Measurements from ENCODE around the gene GIGYF2.

The GIGYF2 gene

GRCh38 chr2:232761301-232761907 is 64.3 kb downstream of the GIGYF2 start:
- DNase-seq = peak in 1 of 2 donors; percentile 13

DNA sequence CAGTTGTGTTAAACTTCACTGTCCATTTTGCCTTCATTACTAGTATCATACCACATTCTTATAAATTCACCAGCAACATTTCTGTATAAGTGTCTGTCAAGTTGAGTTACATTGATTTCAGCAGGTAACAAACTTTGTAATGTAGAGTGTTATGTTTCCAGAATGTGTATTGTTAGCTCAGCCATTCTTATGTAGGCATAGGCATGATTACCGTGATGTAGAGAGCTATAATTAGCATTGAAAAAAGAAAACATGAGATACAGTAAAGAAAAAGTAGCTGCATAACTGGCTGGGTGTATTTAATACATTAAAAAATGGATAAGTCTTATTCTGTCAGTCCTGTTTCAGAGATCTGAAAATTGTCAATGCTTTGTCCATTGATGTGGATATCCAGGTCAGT is 70.7 kb downstream of the GIGYF2 start:
- no peak for DNase-seq

- no peak for DNase-seq
Observed at GRCh38 chr2:232770207-232770606, 73.1 kb downstream of the GIGYF2 start.

GRCh38 chr2:232771870-232772269 is 74.7 kb downstream of the GIGYF2 start:
- no peak for DNase-seq

DNA sequence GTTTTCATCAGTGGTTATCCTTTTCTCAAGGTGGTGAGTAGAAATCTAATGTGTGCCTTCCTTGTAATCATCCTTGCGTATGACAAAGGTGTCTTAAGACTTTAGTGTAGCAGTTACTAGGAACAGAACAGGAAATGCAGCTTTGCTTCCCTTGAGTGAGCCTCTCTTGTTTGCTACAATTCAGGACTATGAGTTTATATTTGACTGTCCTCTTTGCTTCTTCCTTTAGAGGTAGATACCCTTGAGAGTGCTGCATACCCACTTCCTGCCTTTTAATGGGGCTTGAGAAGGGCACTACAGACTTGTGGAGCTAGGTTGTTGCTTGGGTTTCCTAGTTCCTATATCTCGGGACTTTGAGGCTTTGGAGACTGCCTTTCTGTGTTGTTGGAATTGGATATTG is 75.4 kb downstream of the GIGYF2 start:
- DNase-seq = no peak

GRCh38 chr2:232773815-232774214 is 76.7 kb downstream of the GIGYF2 start:
- no peak for DNase-seq

GRCh38 chr2:232776435-232776834 is 79.3 kb downstream of the GIGYF2 start, which contains the start of gene KCNJ13:
Gene KCNJ13, minus strand, starts transcription at chr2:232776565. Its CDS starts 5,203 bp downstream, at chr2:232771362.
- no peak for DNase-seq

DNA sequence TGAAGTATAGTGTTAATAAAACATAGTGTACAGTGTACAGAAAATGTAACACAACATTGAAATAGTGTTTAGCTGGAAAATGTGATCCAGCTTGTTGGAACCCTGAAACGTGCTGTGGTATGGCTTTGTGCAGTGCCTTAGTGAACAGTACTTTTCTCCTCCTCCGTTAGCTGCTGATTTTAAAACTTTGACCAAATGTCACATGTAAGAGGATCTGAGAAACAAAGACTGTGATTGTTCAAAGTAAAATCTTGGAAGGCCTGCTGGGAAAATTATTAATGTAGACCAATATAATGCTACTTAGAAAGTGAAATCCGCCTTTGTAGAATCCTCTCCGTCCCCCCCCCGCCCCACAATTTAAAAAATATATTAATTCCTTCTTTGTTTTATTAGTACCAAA is 80.1 kb downstream of the GIGYF2 start:
- no peak for DNase-seq

- no peak for DNase-seq
Observed at GRCh38 chr2:232779465-232779864, 82.3 kb downstream of the GIGYF2 start.

DNA sequence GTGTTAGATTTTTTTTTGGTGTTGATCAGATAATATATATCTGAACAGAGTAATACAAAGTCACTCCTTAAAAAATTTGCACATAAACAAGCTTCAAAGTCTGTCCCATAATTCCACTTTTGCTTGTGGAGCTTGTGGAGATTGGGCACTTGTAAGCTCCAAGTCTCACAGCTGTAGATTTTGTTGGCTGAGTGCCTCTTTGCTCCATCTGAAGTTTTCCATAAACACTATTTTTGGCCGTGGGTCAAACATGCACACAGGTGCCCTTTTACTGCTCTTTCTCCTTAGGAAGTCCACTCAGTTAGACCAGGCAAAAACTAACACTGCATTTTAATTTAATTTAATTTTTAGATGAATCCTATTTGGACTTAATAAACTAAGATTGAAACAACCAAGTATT is 82.8 kb downstream of the GIGYF2 start:
- no peak for DNase-seq

DNA sequence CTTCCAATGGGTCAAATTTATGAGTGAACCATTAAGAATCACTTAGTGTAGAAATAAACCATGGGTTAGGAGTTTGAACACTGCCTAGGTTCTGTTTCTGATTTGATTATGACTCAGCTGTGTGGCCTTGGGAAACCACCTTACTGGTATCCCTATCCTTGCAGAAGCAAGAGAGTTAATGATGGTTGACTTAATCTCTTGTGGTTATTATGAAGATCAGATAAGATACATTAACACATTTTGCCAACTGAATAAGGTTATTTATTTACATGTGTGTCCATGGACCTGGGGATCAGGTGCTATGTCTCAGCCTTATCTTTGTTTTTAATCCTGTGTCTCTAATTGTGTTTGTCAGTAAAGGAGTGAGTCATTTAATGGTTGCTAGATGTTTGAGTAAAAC is 84.6 kb downstream of the GIGYF2 start:
- DNase-seq = peak; percentile 4 to 7

DNA sequence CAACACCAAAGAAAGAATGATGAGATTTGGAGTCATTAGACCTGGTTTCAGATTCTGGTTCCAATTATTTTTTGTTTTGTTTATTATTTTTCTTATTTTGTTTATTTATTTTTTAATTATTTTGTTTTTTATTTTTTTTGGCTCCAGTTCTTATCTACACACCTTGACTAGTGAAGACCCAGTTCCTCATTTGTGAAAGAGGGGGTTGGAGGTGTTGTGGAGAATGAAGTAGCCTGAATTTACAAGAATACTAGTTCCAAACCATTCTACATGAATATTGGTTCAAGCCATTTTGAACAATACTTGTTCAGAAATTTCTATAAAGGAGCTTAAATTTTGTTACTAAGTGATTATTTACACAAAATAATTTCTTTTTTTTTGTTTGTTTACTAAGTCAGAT is 86.1 kb downstream of the GIGYF2 start:
- no peak for DNase-seq

DNA sequence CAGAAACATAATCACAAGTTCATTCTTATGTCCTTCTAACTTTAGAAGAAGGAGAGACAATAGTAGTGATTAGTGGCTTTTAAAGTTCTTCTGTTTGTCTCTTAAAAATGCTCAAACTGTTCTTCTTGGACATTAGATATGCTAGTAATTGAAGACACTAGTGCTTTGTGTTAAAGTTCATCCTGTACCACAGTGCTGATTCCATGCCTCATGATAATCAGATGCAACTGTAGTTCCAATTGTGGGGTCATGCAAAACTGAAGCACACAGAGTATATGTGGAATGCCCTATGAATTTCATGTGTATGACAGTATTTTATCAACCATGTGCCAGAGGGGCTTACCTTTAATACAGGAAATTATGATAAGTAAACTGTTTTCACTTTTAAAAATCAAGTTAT is 90.7 kb downstream of the GIGYF2 start:
- no peak for DNase-seq

- DNase-seq = no peak
Observed at GRCh38 chr2:232789082-232789481, 92.0 kb downstream of the GIGYF2 start.

DNA sequence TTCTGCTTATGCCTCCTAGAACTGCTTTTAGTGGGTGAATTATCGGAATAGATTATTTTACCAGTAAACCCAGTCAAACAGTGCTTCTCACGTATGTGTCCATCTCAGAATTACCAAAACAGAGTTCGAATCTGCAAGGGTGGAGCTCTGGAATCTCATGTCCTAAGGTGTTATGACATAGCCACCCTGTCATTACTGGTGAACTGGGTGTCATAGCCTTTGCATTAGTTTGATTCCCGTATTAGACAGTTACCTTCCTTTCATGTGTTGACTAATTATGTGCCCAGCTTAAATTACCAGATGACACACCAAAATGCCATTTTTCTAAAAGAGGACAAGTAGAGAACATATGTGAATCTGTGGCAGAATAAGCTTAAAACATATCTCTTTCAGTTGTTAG is 94.4 kb downstream of the GIGYF2 start:
- no peak for DNase-seq

- no peak for DNase-seq
Observed at GRCh38 chr2:232793271-232793670, 96.1 kb downstream of the GIGYF2 start.

DNA sequence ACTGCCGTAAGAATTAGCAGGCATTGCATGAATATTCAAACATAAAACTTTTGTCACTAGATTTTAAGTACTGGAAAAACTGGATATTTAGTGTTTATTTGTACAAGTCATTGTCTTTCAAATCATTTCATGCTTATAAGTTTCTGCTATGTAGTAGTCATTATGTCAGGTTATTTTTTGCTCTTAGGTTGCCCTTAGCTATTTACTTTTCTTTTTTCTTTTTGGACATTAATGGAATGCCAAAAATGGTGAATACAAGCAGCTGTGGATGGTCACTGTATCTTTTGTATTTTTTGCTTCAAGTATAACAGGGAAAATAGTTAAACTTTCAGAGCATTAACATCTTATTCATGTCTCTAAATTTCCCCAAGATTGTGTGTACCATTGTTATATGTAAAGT is 97.8 kb downstream of the GIGYF2 start:
- no peak for DNase-seq

DNA sequence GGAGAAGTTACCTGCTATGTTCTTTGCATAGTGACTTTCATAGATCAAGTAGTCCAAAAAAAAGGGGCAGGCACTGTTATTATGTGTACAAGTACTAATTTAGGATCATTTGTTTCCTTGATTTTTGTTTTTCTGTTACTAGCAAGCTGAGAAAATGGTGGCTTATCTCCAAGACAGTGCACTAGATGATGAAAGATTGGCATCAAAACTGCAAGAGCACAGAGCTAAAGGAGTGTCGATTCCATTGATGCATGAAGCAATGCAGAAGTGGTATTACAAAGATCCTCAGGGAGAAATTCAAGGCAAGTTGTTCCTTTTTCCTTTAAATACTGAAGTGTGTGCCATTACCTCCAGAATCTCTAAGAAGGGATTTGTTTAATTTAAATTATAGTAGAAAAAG is 98.8 kb downstream of the GIGYF2 start:
- no peak for DNase-seq

- no peak for DNase-seq
Observed at GRCh38 chr2:232798187-232798586, 101.1 kb downstream of the GIGYF2 start.

DNA sequence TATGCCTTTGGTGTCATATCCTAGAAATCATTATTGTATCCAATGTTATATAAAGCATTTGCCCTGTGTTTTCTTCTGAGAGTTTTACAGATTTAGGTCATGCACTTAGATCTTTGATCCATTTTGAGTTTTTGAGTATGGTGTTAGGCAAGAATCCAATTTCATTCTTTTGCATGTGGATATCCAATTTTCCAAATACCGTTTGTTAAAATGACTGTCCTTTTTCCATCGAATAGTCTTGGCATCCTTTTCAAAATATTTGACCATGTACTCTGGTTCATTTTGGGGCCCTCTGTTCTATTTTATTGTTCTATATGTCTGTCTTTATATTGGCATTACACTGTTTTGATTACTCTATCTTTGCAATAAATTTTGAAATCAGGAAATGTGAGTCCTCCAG is 103.0 kb downstream of the GIGYF2 start:
- DNase-seq = no peak

- no peak for DNase-seq
Observed at GRCh38 chr2:232802091-232802490, 105.0 kb downstream of the GIGYF2 start.

GRCh38 chr2:232809349-232810124 is 112.4 kb downstream of the GIGYF2 start:
- DNase-seq = no peak

DNA sequence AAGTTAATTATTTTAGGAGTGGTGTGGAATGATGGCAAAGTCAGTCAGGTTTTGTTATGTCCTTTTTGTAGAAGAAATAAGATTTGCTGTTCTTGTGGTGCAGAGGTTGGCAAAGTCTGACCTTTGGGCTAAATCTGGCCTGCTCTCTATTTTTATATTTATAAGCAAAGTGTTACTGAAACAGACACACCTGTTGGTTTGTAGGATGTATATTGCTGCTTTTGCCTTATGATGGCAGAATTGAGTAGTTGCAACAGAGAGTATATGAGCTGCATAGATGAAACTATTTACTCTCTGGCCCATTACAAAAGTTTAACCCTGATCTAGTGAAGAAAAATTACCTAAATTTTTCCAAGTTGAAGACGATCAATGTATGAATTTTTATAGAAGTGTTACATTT is 113.3 kb downstream of the GIGYF2 start:
- DNase-seq = no peak

GRCh38 chr2:232815569-232815968 is 118.4 kb downstream of the GIGYF2 start:
- no peak for DNase-seq

GRCh38 chr2:232816657-232817056 is 119.5 kb downstream of the GIGYF2 start:
- no peak for DNase-seq

All from stimulated activated CD4-positive, alpha-beta T cell treated with anti-CD3 and anti-CD28 coated beads, Interleukin-2, amount 100 ng/mL, for 48 hours (primary cell).